OCI-LY1 (cell line): ENCODE data around the gene NKAIN4.

ENCODE experiments used
- CTCF ChIP-seq: fragments of 200-600 bp; sonication (generic), shearing (Covaris generic); IDR thresholded peaks from 2 replicates; pipeline ENCODE4 v1.5.1; 2017; ENCODE audit warnings: mild to moderate bottlenecking, antibody characterized with exemption, low read length, moderate library complexity, mixed read lengths
- EZH2 ChIP-seq: fragments of 200-600 bp; sonication (generic), shearing (Covaris generic); IDR thresholded peaks from 2 replicates; pipeline ENCODE4 v1.8.0; 2017; ENCODE audit warnings: borderline replicate concordance, mixed run types, mild to moderate bottlenecking, antibody characterized with exemption, low read length, moderate library complexity, mixed read lengths

- TF ChIP-seq CTCF, result no peak
- no peak for TF ChIP-seq EZH2
Measured at GRCh38 chr20:63202021-63202420, 52.2 kb downstream of the NKAIN4 start.
